Ascending aorta (tissue), 2 donors: ENCODE data around the gene SWI5. TPM values are rescaled to one million over a fixed set of nuclear protein-coding genes. Genes with fewer than 3 reads are reported as not detected.

Source experiments
- DNase-seq, 2 donors: peaks; one replicate each; pipeline ENCODE4 v3.0.0-alpha.2; 2019; ENCODE audit warnings: low spot score in 2 of 2
- H3K27ac ChIP-seq, 2 donors: fragments of 200-600 bp; sonication (generic); one replicate each; pipeline ENCODE4 v1.5.1; 2016 to 2017; ENCODE audit warnings: mild to moderate bottlenecking in 1 of 2
- H3K27me3 ChIP-seq: fragments of 200-600 bp; sonication (generic); one replicate; pipeline ENCODE4 v1.5.1; 2017
- H3K36me3 ChIP-seq, 2 donors: fragments of 200-600 bp; sonication (generic); one replicate each; pipeline ENCODE4 v1.5.1; 2016
- H3K4me1 ChIP-seq, 2 donors: fragments of 200-600 bp; sonication (generic); one replicate each; pipeline ENCODE4 v1.5.1; 2016 to 2017; ENCODE audit warnings: mild to moderate bottlenecking in 1 of 2
- H3K4me3 ChIP-seq, 2 donors: fragments of 200-600 bp; sonication (generic); one replicate each; pipeline ENCODE4 v1.5.1; 2016 to 2017; ENCODE audit warnings: mild to moderate bottlenecking in 1 of 2
- H3K9me3 ChIP-seq, 2 donors: fragments of 200-600 bp; sonication (generic); one replicate each; pipeline ENCODE4 v1.5.1; 2016
- intact Hi-C: fragments of 100-400 bp; cut with DNase I; formaldehyde crosslinking; loops from one replicate; pipeline ENCODE4 v1.15.1; 2023
- total RNA-seq: library from RNA; depleted of rRNA; stranded (reverse); fragments of >200 nt; gene quantifications from one replicate; pipeline ENCODE4 v1.1.0, GENCODE V29; 2016
- TF ChIP-seq, protein P1 (sequence below), 3 experiments: fragments of 200-600 bp in 2 of 3; fragments of 450-650 bp in 1 of 3; sonication (generic) in 2 of 3; IDR thresholded peaks; one replicate each; pipeline ENCODE4 v1.5.1; 2016 to 2019; ENCODE audit warnings: antibody characterized with exemption in 3 of 3, mild to moderate bottlenecking in 1 of 3, moderate library complexity in 1 of 3

Gene SWI5
- total RNA-seq, 1 donor from 2014 or later, result 1.8 TPM

DNA sequence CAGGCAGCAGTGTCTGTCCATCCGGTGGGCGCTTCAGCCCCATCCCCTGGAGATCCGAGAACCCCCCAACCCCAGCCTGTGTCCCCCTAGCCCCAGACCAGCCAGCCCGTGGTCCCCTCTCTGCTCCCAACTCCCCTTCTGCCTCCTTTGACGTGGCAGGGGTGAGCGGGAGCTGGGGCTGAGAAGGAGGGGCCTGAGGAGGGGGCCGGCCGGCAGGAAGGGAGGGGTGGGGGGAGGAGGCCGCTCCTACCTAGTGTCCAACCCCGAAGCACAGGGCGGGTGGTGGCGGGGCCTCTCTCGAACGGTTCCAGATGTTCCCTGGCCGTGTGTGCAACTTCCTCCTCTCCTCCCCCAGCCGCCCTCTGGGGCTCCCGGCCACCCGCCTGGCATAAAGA lies 31.2 kb upstream of the SWI5 start:
- Histone ChIP-seq H3K36me3 (no peaks in the 10 kb centered on the region), H3K4me3 (peak overlapping the region in 1 of 2 donors; percentile 44), H3K27ac (peak overlapping the region in 1 of 2 donors; percentile 30), H3K4me1 (no peaks in the 10 kb centered on the region), H3K27me3 (peaks cover 6% of the 10 kb centered on the region), H3K9me3 (no peaks in the 10 kb centered on the region)
- DNase-seq, result peak in 1 of 2 donors; percentile 78
- TF ChIP-seq, protein P1, sequence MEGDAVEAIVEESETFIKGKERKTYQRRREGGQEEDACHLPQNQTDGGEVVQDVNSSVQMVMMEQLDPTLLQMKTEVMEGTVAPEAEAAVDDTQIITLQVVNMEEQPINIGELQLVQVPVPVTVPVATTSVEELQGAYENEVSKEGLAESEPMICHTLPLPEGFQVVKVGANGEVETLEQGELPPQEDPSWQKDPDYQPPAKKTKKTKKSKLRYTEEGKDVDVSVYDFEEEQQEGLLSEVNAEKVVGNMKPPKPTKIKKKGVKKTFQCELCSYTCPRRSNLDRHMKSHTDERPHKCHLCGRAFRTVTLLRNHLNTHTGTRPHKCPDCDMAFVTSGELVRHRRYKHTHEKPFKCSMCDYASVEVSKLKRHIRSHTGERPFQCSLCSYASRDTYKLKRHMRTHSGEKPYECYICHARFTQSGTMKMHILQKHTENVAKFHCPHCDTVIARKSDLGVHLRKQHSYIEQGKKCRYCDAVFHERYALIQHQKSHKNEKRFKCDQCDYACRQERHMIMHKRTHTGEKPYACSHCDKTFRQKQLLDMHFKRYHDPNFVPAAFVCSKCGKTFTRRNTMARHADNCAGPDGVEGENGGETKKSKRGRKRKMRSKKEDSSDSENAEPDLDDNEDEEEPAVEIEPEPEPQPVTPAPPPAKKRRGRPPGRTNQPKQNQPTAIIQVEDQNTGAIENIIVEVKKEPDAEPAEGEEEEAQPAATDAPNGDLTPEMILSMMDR (IDR thresholded peaks at IDR 0.05), result no peak
- intact Hi-C loops, result no loop called here

DNA sequence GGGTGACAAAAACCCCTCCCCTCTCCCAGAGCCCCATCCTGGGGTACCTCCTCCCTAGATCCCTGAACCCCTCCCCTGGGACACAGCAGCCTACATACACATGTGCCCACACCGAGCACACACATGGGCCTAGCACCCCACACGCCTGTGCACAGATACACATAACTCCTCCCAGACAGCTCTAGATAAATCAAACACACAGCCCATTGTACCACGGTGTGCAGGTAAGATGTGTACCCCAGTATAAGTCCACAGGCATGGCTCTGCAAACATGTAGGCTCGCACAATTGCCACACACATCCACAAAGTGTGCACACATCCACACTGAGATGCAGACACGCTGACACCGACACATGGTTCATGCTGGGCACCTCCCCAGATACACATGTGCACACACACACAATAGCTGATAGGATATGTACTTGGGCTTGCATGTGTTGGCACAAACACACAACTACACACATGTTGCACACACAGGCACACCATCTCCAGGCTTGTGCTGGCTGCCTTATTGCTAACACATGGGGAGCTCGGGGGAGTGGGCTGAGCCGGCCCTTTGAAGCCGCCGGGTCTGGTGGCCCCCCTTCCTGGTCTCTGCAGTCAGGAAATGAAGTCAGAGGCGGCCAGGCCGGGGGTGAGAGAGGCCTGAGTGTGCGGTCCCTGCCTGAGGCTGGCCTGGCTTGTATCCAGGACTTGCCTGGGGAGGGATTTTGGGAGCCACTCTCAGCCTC lies 30.5 kb upstream of the SWI5 start:
- intact Hi-C loops, result no loop called here
- Histone ChIP-seq H3K4me1 (peaks cover 0 to under 1% of the 10 kb centered on the region in 2 donors), H3K27ac (peak overlapping the region in 1 of 2 donors; percentile 27), H3K36me3 (no peaks in the 10 kb centered on the region), H3K9me3 (no peaks in the 10 kb centered on the region), H3K4me3 (no peak overlapping the region), H3K27me3 (peaks cover 6% of the 10 kb centered on the region)
- TF ChIP-seq, protein P1 (IDR thresholded peaks at IDR 0.05), result no peak
- no peak for DNase-seq

DNA sequence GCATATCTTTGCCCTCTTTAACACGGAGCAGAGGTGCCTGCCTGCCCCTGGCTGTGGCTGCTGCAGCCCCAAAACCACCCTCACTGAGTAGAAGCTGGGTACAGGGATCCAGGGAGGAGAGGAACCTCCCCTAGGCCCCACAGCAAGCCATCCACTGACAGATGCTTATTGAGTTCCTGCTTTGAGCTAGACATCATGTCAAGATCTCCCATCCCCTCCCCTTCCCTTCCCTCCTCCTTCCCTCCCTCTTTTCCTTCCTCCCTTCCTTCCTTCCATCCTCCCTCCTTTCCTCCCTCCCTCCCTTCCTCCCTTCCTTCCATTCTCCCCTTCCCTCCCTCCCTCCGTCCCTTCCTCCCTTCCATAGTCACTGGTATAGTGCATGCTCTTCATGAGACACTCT lies 29.6 kb upstream of the SWI5 start:
- H3K27ac ChIP-seq, result no peak overlapping the region

DNA sequence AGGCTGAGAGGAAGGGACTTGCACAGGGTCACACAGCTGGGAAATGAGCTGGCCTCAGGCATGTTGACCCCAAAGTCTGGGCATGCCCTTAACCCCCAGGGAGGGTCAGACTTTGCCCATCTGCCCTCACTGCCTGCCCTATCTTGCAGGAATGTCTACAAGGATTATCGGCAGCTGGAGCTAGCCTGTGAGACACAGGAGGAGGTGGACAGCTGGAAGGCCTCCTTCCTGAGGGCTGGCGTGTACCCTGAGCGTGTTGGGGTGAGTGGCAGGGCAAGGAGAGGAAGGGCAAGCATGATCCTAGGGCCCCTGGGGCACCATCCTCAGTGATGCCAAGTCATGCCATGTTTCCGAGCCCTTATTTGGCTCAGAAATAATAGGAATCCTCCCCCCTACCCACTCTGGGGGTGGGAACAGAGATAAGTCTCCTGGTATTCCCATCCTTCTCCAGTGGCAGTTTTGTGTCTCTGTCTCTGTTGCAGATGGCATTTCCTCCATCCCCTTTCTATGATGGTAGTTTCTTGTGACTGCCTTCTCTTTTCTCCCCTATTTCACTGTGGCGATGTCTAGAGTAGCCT lies 28.8 kb upstream of the SWI5 start:
- TF ChIP-seq, protein P1 (IDR thresholded peaks at IDR 0.05), result no peak
- Histone ChIP-seq H3K27ac (no peak overlapping the region), H3K9me3 (no peaks in the 10 kb centered on the region), H3K36me3 (no peaks in the 10 kb centered on the region), H3K4me3 (no peak overlapping the region), H3K4me1 (peaks cover 3 to 4% of the 10 kb centered on the region in 2 donors), H3K27me3 (peaks cover 6% of the 10 kb centered on the region)
- intact Hi-C loops, result no loop called here
- DNase-seq, result no peak

More for the DNA sequence above, 29.6 kb upstream of the SWI5 start:
- intact Hi-C loops, result no loop called here
- TF ChIP-seq, protein P1 (IDR thresholded peaks at IDR 0.05), result no peak
- H3K4me3 ChIP-seq, result no peak overlapping the region
- peaks cover 6% of the 10 kb centered on the region for H3K27me3 ChIP-seq
- H3K4me1 ChIP-seq, result peaks cover 3 to 4% of the 10 kb centered on the region in 2 donors
- H3K36me3 ChIP-seq, result no peaks in the 10 kb centered on the region
- no peak for DNase-seq
- no peaks in the 10 kb centered on the region for H3K9me3 ChIP-seq

DNA sequence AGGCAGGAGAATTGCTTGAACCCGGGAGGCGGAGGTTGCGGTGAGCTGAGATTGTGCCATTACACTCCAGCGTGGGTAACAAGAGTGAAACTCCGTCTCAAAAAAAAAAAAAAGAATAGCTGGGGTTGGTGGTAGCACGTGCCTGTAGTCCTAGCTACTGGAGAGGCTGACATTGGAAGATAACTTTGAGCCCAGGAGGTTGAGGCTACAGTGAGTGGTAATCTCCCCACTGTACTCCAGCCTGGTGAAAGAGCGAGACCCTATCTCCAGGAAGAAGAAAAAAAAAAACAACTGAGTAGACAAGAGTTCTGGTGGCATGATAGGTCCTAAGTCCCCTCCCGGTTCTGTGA lies 26.5 kb upstream of the SWI5 start:
- no peaks in the 10 kb centered on the region for H3K9me3 ChIP-seq
- TF ChIP-seq, protein P1 (IDR thresholded peaks at IDR 0.05), result no peak
- no peak overlapping the region for H3K27ac ChIP-seq
- intact Hi-C loops, result no loop called here
- peaks cover 3 to 4% of the 10 kb centered on the region in 2 donors for H3K4me1 ChIP-seq
- no peak for DNase-seq
- H3K27me3 ChIP-seq, result peaks cover 6% of the 10 kb centered on the region
- H3K4me3 ChIP-seq, result no peak overlapping the region
- no peaks in the 10 kb centered on the region for H3K36me3 ChIP-seq
